Temporal lobe (tissue), 1 donor: ENCODE data around the gene PES1. TPM values are rescaled to one million over a fixed set of nuclear protein-coding genes. Genes with fewer than 3 reads are reported as not detected.

Experiments
- total RNA-seq: library from RNA; depleted of rRNA; stranded (reverse); fragments of >200 nt; gene quantifications from one replicate; pipeline ENCODE4 v1.2.3, GENCODE V29; 2014

The PES1 gene
- total RNA-seq, 1 donor from 2014 or later, result 37.6 TPM

Other genes with a start within 250 kb of the PES1 start
- gene SF3A1, start 235.0 kb downstream of the PES1 start, total RNA-seq, result 18.2 TPM
- 3.4 TPM for gene CCDC157, start 234.9 kb downstream of the PES1 start, total RNA-seq
- gene RNF215, start 204.5 kb downstream of the PES1 start, total RNA-seq, result 13.8 TPM
- gene SEC14L2, start 194.9 kb downstream of the PES1 start, total RNA-seq, result 3.9 TPM
- 0.98 TPM for gene MTFP1, start 166.1 kb downstream of the PES1 start, total RNA-seq
- gene SEC14L3, start 119.9 kb downstream of the PES1 start, total RNA-seq, result not detected
- under 0.01 TPM for gene SEC14L4, start 86.2 kb downstream of the PES1 start, total RNA-seq
- 0.49 TPM for gene SEC14L6, start 45.2 kb downstream of the PES1 start, total RNA-seq
- gene GAL3ST1, start 17.2 kb downstream of the PES1 start, total RNA-seq, result 0.74 TPM
- 11.1 TPM for gene TCN2, start 15.3 kb upstream of the PES1 start, total RNA-seq
- 3.9 TPM for gene SLC35E4, start 43.9 kb upstream of the PES1 start, total RNA-seq
- gene DUSP18, start 76.0 kb upstream of the PES1 start, total RNA-seq, result 21.9 TPM
- gene OSBP2, start 103.0 kb upstream of the PES1 start, total RNA-seq, result 15.0 TPM